Right lobe of liver (tissue), 6 donors: ENCODE data around the gene ZNF532. TPM values are rescaled to one million over a fixed set of nuclear protein-coding genes. Genes with fewer than 3 reads are reported as not detected.
A peak's percentile ranks its signal among the peaks of the same experiment; 100 is the strongest.

Source experiments
- ATAC-seq, 4 donors: fragments of 200-7000 bp; cut with Tn5 transposase; one replicate each; pipeline ENCODE4 v1.9.1; 2020; ENCODE audit warnings: mild to moderate bottlenecking in 4 of 4, moderate library complexity in 4 of 4
- DNase-seq, 3 donors: peaks; one replicate each; pipeline ENCODE4 v3.0.0-alpha.2; 2020
- H3K27ac ChIP-seq, 3 donors: fragments of 200-600 bp; one replicate each; pipeline ENCODE4 v1.8.0; 2022
- H3K27me3 ChIP-seq, 2 donors: fragments of 200-600 bp; one replicate each; pipeline ENCODE4 v1.8.0; 2022
- H3K36me3 ChIP-seq, 4 donors: fragments of 200-600 bp; sonication (generic) in 1 of 4; one replicate each; pipeline versions ENCODE4 v1.5.1 to v1.8.0; 2017 to 2022; ENCODE audit warnings: control low read depth in 1 of 4
- H3K4me1 ChIP-seq, 4 donors: fragments of 200-600 bp; sonication (generic) in 1 of 4; one replicate each; pipeline versions ENCODE4 v1.5.1 to v1.8.0; 2017 to 2022; ENCODE audit warnings: control low read depth in 1 of 4
- H3K4me3 ChIP-seq, 3 donors: fragments of 200-600 bp; one replicate each; pipeline ENCODE4 v1.8.0; 2022
- H3K9me3 ChIP-seq, 4 donors: fragments of 200-600 bp; sonication (generic) in 1 of 4; one replicate each; pipeline versions ENCODE4 v1.5.1 to v1.8.0; 2017 to 2022; ENCODE audit warnings: control low read depth in 1 of 4
- CTCF ChIP-seq, 4 donors: fragments of 200-600 bp in 3 of 4; fragments of 450-650 bp in 1 of 4; IDR thresholded peaks; one replicate each; pipeline versions ENCODE4 v1.5.1 to v1.8.0; 2016 to 2022; ENCODE audit warnings: antibody characterized with exemption in 4 of 4, mild to moderate bottlenecking in 2 of 4
- POLR2A ChIP-seq: fragments of 450-650 bp; IDR thresholded peaks from one replicate; pipeline ENCODE4 v1.6.1; 2017; ENCODE audit warnings: antibody characterized with exemption, mild to moderate bottlenecking
- WGBS: methylation state at CpG from one replicate; pipeline ENCODE4 v1.1.6; 2018; ENCODE audit warnings: low coverage, low lambda C conversion rate; ENCODE audit not compliant: insufficient coverage; ENCODE audit errors: missing lambda C conversion rate; 5-methylcytosine and 5-hydroxymethylcytosine counted together
- intact Hi-C, 2 donors: fragments of 100-400 bp; cut with DNase I; formaldehyde crosslinking; loops; one replicate each; pipeline versions ENCODE4 v1.11.2 to v1.14.1; 2022
- total RNA-seq, 6 experiments: library from RNA; depleted of rRNA in 2 of 6; stranded (reverse); fragments of >200 nt in 2 of 6; fragmentation: NEBNext Ultra II Directional in 3 of 6; extraction: Animal tissue kit (Norgen Biotek cat#: 25700) in 3 of 6; gene quantifications; one replicate each; pipeline versions ENCODE4 v1.1.0 to v1.2.4, GENCODE V29; 2016 to 2023
- donor health status: DM: no; HTN: yes; CAD: no.
- donor health status: DM: no; HTN: no; CAD: no.
- donor health status: DM: no; HTN: no; CAD: no.
- donor health status: DM: no; HTN: yes; CAD: no.
- donor health status: DM: no; HTN: yes; CAD: no.

Gene ZNF532
- total RNA-seq, 6 experiments from 2014 or later: 2.0 to 6.4 (median 3.2) TPM

- Histone ChIP-seq H3K4me1 (no peaks in the 10 kb centered on the region), H3K27ac (peak overlapping the region in 1 of 3 donors; percentile 10), H3K27me3 (no peaks in the 10 kb centered on the region), H3K4me3 (no peak overlapping the region), H3K36me3 (no peaks in the 10 kb centered on the region), H3K9me3 (no peaks in the 10 kb centered on the region)
- intact Hi-C loops: no loop called here
- ATAC-seq (no peak), DNase-seq (no peak)
- 58% methylated on average over 3 of the region's 3 CpGs for WGBS
- TF ChIP-seq POLR2A: no peak
Observed at GRCh38 chr18:58966704-58967103, 102.0 kb downstream of the ZNF532 start.

DNA sequence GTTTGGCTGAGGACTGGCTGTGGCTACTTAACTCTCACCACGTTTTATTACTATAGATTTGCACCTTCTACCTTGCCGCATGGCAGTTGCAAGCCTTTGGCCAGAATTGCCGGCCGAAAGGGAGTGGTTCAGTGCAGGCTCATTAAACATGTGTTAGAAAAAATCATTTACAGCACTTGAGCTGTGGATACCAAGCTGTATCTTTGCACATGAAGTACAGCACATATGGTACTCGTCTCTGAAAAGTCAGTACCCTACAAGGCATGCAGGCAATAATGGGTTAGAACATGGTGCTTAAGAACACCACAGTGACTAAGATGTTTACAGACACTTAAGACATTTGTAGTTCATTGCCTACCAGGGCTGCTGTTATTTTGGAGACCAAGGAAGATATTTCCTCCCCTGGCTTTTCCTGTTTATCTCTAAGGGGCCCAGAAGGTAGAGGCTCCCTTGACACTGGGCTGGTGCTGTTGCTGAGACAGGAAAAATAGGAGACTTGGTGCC, 103.1 kb downstream of the ZNF532 start:
- Histone ChIP-seq H3K27me3 (no peaks in the 10 kb centered on the region), H3K4me3 (no peak overlapping the region), H3K36me3 (no peaks in the 10 kb centered on the region), H3K4me1 (no peaks in the 10 kb centered on the region), H3K27ac (peak overlapping the region in 2 of 3 donors; percentile 33 to 36), H3K9me3 (no peaks in the 10 kb centered on the region)
- intact Hi-C loops: no loop called here
- TF ChIP-seq POLR2A (no peak), CTCF (IDR thresholded peaks at IDR 0.05) (no peak)
- DNase-seq: no peak
- peak; percentile 21 to 82 (median 38) for ATAC-seq
- 68% methylated on average over 4 of the region's 5 CpGs for WGBS

DNA sequence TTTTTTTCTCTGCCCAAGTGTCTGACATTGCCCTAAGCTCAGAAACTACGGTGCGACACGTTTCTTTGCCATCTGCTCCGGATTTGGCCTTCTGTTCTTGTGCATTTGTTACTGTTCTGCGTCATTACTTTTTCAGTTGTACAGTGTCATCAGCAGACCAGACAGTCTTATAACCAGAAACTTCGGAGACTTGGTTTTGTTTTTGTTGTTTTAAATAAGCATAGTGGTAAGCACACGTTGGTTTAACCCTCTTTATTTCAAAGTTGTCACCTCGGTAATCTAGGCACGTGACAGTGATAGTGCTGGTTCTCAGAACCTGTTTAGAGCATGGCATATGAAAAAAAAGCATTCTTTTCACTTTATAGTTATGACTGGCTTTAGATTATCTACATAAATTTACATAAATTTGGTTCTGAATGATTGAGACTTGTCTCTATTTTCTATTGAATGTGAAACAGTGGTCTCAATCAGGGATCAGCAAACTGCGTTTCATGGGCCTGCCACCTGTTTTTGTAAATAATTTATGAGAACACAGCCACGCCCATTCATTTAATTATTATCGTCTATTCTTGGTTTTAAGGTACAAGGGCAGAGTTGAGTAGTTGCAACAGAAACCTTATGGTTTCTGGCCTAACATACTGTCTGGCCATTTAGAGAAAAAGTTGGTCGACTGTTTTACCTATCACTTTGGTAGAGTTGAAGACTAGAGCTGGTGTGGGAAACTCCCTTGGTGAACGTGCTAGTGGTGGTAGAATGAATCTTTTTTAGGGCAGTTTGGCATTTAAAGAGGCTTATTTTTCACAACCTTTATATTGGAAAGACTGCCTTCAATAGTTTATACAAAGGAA, 106.5 kb downstream of the ZNF532 start:
- TF ChIP-seq CTCF (IDR thresholded peaks at IDR 0.05) (no peak), POLR2A (no peak)

GRCh38 chr18:58975296-58975695, 110.6 kb downstream of the ZNF532 start:
- intact Hi-C loops: no loop called here
- H3K4me1 ChIP-seq: no peaks in the 10 kb centered on the region
- ATAC-seq (peak in 3 of 4 donors; percentile 53 to 56 (median 53)), DNase-seq (no peak)
- no peaks in the 10 kb centered on the region for H3K36me3 ChIP-seq
- H3K9me3 ChIP-seq: no peaks in the 10 kb centered on the region
- TF ChIP-seq POLR2A (no peak), CTCF (IDR thresholded peaks at IDR 0.05) (no peak)
- no peak overlapping the region for H3K4me3 ChIP-seq
- H3K27me3 ChIP-seq: no peaks in the 10 kb centered on the region
- 55% methylated on average over 11 of the region's 11 CpGs for WGBS
- no peak overlapping the region for H3K27ac ChIP-seq

More for the DNA sequence above, 106.5 kb downstream of the ZNF532 start:
- H3K27me3 ChIP-seq: no peaks in the 10 kb centered on the region
- H3K9me3 ChIP-seq: no peaks in the 10 kb centered on the region
- ATAC-seq: no peak
- H3K4me3 ChIP-seq: no peak overlapping the region
- no peak for DNase-seq
- H3K36me3 ChIP-seq: no peaks in the 10 kb centered on the region
- 80% methylated on average over 12 of the region's 14 CpGs for WGBS
- H3K4me1 ChIP-seq: no peaks in the 10 kb centered on the region
- intact Hi-C loops: no loop called here
- no peak overlapping the region for H3K27ac ChIP-seq

GRCh38 chr18:58975781-58976180, 111.1 kb downstream of the ZNF532 start:
- Histone ChIP-seq H3K4me1 (no peaks in the 10 kb centered on the region), H3K4me3 (no peak overlapping the region), H3K9me3 (no peaks in the 10 kb centered on the region), H3K36me3 (no peaks in the 10 kb centered on the region), H3K27me3 (no peaks in the 10 kb centered on the region), H3K27ac (no peak overlapping the region)
- intact Hi-C loops: no loop called here
- TF ChIP-seq POLR2A (no peak), CTCF (IDR thresholded peaks at IDR 0.05) (no peak)
- 46% methylated on average over 4 of the region's 4 CpGs for WGBS
- no peak for DNase-seq
- ATAC-seq: peak in 1 of 4 donors; percentile 39
